NT2/D1 (cell line): Measurements from ENCODE around the gene TMEM51.

Source experiments
- SUZ12 ChIP-seq: IDR thresholded peaks from 2 replicates; pipeline ENCODE4 v1.6.1; 2011; ENCODE audit not compliant: insufficient read length, insufficient read depth; ENCODE audit errors: extremely low read depth
- YY1 ChIP-seq: IDR thresholded peaks from 2 replicates; pipeline ENCODE4 v1.6.1; 2011; ENCODE audit not compliant: insufficient read length, insufficient read depth
- ZNF274 ChIP-seq: IDR thresholded peaks from 2 replicates; pipeline ENCODE4 v1.6.1; 2011; ENCODE audit warnings: mild to moderate bottlenecking, low read depth, low read length

DNA sequence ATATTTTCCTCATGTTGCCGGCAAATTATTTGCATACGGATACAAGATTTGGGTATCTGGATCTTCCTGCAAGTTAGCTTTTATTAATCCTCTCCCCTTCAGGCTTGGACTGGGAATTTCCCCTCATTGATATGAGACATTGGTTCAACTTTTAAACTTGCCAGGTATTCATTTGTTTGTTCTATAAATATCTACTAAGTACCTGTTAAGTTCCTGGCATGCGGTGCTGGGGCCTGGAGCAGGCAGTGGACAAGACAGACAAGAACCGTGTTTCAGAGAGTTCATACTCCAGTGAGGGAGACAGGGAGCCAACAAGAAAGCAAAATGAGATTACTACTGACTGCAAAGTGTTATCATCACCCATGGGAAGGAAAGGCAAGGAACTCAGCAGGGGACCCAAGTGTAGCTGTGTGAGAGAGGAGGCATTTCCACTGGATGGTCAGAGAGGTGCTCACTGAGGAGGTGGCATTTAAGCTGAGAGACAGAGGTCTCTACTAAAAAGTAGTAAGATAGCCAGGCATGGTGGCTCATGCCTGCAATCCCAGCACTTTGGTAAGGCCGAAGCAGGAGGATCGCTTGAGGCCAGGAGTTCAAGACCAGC, 54.4 kb downstream of the TMEM51 start:
- TF ChIP-seq SUZ12 (no peak), YY1 (no peak), ZNF274 (no peak)
